Activated CD4-positive, alpha-beta T cell treated with anti-CD3 and anti-CD28 coated beads, Interleukin-2, amount 50 U/mL, for 16 hours (primary cell): ENCODE results near the gene YBEY.

Source experiments
- DNase-seq: peaks from one replicate; pipeline ENCODE4 v3.0.0-alpha.2; 2020

The YBEY gene

DNA sequence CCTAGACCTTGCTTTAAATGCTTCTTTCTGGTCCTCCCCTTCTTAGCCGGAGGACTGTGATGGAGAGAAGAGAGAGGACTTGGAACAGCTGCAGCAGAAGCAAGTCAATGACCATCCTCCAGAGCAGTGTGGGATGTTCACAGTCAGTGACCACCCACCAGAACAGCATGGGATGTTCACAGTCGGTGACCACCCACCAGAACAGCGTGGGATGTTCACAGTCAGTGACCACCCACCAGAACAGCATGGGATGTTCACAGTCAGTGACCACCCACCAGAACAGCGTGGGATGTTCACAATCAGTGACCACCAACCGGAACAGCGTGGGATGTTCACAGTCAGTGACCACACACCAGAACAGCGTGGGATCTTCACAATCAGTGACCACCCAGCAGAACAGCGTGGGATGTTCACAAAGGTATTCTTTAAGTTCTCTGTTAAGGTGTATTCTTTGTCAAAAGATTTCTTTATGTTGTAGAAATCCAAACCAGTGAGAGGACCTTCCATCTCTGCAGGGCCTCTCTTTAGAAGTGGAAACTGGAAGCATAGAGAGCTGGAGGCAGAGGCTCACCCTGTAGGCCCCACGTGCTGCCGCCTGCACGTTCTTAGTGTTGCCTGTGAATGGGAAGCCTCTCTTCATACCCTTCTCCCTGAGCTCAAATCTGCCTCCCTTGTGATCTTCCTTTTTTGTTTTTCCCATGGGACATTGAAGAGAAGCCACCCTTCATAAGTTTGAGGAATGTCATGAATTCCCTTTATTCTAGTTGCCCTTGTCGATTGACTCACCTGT, 48.4 kb downstream of the YBEY start:
- DNase-seq = no peak

DNA sequence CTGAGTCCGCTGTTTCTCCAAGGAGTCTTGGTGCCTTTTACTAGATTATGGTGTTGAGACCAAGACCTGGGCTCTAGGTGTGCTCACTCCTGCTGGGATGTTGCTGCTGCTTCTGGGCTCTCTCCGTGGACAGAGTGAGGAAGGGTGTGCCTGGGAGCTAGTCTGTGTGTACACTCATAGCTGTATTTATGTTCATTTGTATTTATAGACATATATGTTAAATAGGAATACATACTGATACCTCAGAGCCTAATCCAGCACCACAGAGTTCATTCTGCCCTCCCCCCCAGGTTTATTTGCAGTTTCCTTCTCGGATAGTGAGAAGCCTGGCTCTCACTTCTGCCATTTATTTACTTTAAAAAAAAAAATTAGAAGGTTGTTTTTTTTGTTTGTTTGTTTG, 50.5 kb downstream of the YBEY start:
- no peak for DNase-seq

DNA sequence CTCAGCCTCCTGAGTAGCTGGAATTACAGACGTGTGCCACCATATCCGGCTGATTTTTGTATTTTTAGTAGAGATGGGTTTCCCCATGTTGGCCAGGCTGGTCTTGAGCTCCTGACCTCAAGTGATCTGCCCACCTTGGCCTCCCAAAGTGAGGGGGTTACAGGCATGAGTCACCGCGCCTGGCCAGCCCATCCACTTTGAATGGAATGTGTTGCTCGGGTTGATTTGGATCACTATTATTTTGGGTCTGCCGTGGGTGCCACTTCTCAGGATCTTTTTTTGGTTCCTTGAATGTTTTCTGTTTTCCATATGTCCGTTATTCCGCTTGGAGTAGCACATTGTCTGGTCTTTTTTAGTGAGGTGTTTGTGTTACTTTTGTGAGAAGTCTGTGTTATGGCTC, 54.9 kb downstream of the YBEY start:
- no peak for DNase-seq

DNA sequence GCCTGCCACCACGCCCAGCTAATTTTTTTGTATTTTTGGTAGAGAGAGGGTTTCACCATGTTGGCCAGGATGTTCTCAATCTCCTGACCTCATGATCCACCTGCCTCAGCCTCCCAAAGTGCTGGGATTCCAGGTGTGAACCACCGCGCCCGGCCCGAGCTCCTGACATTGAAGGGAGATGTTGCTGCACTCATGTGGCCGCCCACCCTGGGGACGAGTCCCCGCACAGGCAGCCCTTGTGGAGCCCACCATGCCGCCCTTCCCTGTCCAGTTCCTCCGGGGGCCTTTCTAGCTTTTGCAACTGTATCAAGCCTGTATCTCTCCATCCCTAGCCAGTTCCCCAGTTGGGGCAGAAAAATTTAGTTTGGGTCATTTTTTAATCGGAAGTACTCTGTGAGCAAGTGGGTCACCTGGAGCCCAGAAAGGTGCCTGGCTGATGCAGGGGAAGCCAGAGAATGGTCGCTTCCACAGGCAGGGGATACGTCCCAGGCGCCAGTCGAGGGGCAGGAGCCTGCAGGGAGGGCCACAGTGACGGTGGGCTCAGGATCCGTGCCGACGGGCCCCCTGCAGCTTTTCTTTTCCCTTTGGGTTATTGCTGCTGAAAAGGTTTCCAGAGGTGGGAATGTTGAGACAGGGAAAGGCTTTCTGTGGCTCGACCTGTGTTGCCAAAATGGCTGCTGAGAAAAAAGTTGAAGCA, 58.2 kb downstream of the YBEY start:
- no peak for DNase-seq

DNA sequence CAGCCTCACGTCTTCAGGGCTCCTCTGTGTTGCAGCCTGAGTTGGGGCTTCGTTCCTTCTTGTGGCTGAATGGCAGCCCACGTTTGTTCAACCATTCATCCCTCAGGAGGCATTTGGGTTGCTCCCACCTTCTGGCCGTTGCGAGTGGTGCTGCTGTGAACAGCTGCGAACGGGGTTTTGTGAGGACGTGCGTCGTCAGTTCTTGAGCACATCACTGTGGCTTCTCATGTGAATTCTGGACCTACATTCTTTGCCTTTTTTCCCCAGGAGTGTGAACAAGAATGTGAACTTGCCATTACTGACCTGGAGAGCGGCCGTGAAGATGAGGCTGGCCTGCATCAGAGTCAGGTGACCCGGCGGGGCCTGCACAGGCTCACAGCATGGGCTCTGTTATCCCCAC, 59.7 kb downstream of the YBEY start:
- no peak for DNase-seq

DNA sequence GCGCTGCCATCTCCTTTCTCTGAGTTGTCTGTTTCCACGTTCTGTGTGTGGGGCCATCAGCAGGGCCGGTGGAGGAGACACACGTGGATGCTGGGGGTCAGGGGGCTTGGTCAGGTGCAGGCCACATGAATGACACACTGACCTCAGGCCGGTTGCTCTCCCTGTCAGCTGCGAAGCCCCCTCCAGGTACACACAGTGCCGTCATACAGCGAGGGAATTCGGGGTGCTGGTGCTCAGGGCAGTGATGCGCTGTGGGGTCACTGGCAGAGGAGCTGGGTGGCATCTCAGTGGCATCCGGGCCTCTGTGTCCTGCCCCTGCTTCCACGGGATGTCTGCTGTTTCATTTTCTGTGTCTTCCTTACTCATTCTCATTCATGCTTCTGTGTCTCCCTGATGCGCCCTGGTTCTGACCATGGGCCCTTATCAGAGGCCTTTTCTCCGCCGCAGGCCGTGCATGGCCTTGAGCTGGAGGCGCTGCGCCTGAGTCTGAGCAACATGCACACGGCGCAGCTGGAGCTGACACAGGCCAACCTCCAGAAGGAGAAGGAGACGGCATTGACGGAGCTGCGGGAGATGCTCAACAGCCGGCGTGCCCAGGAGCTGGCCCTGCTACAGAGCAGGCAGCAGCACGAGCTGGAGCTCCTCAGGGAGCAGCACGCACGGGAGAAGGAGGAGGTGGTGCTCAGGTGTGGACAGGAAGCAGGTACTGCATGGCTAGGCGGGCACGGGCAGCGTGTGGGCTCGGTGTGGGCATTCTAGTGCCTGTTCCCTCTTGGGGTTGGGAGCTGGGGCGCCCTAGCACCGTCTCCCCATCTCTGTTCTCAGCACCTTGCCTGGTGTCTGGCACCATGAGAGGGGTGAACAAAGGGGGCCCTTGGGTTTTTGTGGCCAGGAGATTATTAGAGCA, 60.4 kb downstream of the YBEY start:
- no peak for DNase-seq

DNA sequence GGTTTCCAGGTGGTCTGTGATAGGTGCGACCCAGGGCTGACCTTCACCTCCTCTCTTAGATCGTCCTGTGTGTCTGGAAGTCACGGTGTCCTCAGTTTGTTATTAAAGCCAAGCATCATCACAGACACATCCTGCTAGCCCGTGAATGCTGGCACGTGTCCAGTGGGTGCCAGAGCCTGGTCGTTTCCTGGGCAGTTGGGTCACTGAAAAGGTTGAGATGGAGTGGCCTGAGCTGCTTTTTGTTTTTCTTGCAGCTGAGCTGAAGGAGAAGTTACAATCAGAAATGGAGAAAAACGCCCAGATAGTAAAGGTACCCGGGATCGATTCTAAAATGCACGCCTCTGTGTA, 61.0 kb downstream of the YBEY start:
- DNase-seq = no peak
